ENCODE results near the gene CCDC157.
A peak's percentile ranks its signal among the peaks of the same experiment; 100 is the strongest.
"Not testable (repeated sequence)": the region's sequence is repeated elsewhere in the genome, so short reads cannot be mapped to it uniquely, and the experiment has no call there.

CCDC157 gene

DNA sequence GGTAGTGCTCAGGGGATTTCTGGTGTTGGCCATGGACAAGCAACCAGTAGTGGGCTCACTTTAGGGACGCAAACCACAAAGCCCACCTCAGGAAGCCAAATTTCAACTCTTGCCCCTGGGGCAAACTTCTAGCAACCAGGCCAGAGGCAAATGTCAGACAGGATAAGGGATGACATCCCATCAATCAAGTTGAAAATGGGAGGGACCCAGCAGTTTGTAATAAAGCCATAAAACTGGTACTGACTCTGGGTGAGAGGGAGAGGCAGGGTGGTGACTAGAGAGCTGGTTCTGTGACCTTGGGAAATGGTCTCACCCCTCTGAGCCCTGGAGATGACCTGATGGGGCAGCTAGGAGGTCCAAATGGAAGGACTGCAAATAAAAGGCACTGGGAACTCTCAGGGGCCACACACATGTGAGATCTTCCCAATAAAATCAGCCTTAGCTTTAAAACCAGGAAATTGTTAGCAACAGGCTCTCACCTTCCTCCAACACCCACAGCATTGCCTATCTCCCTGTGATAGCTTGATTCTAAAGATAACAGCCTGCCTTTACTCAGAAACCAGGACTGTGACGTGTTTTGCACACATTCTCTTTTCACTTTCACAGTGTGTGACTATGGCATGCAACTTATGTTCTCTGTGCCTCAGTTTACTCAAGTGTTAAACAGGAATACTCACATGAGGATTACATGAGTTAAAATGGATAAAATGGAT, 23.7 kb upstream of the CCDC157 start:
- Mint-ChIP-seq H3K9me3 (no peaks in the 10 kb centered on the region), H3K27ac (no peak overlapping the region), H3K4me1 (no peaks in the 10 kb centered on the region)

DNA sequence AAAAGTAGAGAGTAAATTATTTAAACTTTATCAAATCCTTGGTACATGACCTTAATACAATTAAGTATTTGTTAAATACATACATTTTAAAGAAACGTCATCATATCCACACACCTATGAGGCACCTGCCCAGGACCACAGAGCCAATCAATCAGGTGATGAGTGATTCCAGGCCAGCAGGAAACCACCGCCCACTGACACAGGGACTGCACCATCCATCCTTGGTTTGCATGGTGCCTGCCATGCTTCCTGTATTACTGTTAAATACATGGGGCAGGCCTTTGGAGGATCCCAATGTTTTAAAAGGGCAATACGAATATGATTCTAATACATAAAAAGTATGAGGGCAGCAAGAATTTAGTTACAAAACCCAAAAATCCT, 23.1 kb upstream of the CCDC157 start:
- no peaks in the 10 kb centered on the region for H3K9me3 Mint-ChIP-seq
- peaks cover 24% of the 10 kb centered on the region for H3K36me3 Mint-ChIP-seq

More for the DNA sequence above, 23.7 kb upstream of the CCDC157 start:
- peaks cover 21% of the 10 kb centered on the region for H3K36me3 Mint-ChIP-seq
- DNase-seq (ENCODE audit: low spot score in 2 of 2): no peak
- H3K27me3 Mint-ChIP-seq: no peaks in the 10 kb centered on the region
- no peak overlapping the region for H3K4me3 Mint-ChIP-seq
- no peak for ATAC-seq (ENCODE audit: low read depth)

DNA sequence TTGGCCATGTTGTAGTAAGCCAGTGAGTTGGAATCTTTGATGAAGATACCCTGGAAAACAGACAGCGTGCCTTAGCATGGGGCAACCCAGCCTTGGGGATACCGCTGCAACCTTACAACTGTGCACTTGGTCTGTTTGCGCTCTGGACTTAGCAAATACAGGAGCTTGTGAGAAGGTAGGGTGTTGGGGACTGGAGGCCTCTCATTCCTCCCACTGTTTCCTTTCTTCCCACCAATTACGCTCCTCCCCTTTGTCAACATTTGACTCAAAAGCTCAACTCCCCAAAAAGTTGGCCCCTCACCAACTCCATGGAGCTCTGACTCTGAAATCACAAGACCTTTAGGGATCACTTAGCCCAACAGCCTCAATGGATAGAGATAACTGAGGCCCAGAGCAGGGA, 22.2 kb upstream of the CCDC157 start:
- Mint-ChIP-seq H3K27ac (no peak overlapping the region), H3K9me3 (no peaks in the 10 kb centered on the region), H3K36me3 (peaks cover 31% of the 10 kb centered on the region), H3K4me3 (no peak overlapping the region), H3K27me3 (no peaks in the 10 kb centered on the region), H3K4me1 (no peaks in the 10 kb centered on the region)
- DNase-seq (ENCODE audit: low spot score in 2 of 2) (no peak), ATAC-seq (ENCODE audit: low read depth) (no peak)

More for the DNA sequence above, 23.1 kb upstream of the CCDC157 start:
- Mint-ChIP-seq H3K4me1 (no peaks in the 10 kb centered on the region), H3K27me3 (no peaks in the 10 kb centered on the region), H3K4me3 (no peak overlapping the region), H3K27ac (no peak overlapping the region)
- no peak for DNase-seq (ENCODE audit: low spot score in 2 of 2)
- no peak for ATAC-seq (ENCODE audit: low read depth)

DNA sequence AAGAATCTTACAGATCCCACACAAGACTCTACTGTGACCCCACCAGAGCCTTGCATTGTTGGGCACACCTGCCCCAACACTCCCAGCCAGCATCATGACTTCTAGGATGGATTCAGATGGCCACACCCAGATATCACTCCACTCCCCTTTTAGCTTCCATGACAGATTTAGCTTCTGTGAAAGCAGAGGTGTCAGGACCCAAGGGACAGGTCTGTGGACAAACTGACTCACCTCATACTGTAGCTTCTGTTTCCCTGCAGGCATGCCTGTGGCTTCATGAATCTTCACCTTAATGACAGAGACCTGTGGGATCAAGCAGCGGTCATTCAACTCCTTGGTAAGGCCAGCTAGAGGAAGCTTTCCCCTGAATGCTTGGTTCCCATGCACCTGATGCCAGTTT, 21.6 kb upstream of the CCDC157 start:
- no peaks in the 10 kb centered on the region for H3K27me3 Mint-ChIP-seq
- H3K4me3 Mint-ChIP-seq: no peak overlapping the region
- no peaks in the 10 kb centered on the region for H3K9me3 Mint-ChIP-seq
- no peak for ATAC-seq (ENCODE audit: low read depth)
- DNase-seq (ENCODE audit: low spot score in 2 of 2): no peak
- no peaks in the 10 kb centered on the region for H3K4me1 Mint-ChIP-seq
- peaks cover 31% of the 10 kb centered on the region for H3K36me3 Mint-ChIP-seq
- no peak overlapping the region for H3K27ac Mint-ChIP-seq

DNA sequence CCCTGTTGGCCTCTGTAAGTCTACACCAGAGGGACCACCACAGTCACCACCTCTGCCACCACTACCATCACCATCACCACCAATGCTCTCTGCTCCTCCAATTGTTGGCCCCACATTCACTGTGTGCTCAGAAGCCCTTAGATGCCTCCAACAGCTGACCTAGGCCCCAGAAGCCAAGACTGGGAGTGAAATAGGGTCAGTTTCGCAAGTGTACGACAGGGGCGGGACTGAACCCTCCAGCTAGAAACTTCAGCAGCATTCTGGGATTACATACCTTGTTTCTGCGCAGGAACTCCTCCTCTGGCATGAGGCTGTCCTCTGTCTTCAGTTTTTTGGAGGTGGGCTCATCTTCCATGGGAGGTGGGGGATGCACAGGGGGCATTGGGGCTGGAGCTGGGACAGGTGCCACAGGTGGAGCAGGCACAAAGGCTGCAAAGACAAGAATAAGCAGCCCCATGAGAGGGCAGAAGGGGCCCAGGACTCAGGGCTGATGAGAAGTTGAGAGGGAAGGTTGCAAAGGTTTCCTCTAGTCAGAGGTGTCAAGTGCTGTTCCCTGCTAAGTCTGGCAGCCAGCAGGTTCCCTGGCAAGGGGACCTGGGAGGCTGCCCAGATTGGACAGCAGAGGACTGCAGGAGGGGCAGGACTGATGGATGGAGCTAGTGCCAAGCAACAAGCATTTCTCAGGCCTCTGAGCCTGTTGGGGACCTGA, 19.9 kb upstream of the CCDC157 start:
- peaks cover 31% of the 10 kb centered on the region for H3K36me3 Mint-ChIP-seq
- ATAC-seq (ENCODE audit: low read depth) (no peak), DNase-seq (ENCODE audit: low spot score in 2 of 2) (no peak)
- no peak overlapping the region for H3K27ac Mint-ChIP-seq
- no peaks in the 10 kb centered on the region for H3K4me1 Mint-ChIP-seq
- H3K4me3 Mint-ChIP-seq: no peak overlapping the region
- no peaks in the 10 kb centered on the region for H3K27me3 Mint-ChIP-seq
- no peaks in the 10 kb centered on the region for H3K9me3 Mint-ChIP-seq

DNA sequence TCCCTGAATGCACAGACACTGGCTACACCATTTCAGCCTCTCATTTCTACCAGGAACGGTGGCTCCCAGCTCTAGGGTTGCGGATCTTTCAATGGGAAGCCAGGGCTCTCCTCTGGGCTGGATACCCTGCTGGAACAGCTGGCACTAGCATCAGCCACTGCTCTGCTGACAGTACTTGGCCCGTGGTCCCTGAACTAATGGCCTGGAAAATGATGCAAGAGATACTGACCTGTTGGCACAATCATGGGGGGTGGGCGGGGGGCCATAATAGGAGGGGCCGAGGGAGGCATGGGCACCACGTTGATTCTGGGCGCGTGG, 19.4 kb upstream of the CCDC157 start:
- Mint-ChIP-seq H3K4me1 (no peaks in the 10 kb centered on the region), H3K36me3 (peaks cover 36% of the 10 kb centered on the region), H3K27ac (no peak overlapping the region), H3K9me3 (no peaks in the 10 kb centered on the region), H3K4me3 (no peak overlapping the region), H3K27me3 (no peaks in the 10 kb centered on the region)
- no peak for DNase-seq (ENCODE audit: low spot score in 2 of 2)
- no peak for ATAC-seq (ENCODE audit: low read depth)

DNA sequence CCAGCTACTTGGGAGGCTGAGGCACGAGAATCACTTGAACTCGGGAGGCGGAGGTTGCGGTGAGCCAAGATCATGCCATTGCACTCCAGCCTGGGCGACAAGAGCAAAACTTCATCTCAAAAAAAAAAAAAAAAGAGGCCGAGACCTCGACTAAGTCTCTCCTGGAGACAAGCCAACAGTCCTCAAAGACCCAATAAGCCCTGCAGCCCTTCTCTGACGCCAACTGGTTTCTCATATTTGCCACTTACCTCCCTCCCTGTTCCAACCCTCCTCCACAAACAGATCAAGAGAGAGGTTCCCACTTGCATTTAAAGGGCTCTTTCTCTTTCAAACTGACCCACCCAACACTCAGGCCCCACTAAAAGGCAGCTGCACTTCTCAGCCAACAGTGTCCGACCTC, 18.5 kb upstream of the CCDC157 start:
- not testable (repeated sequence) for ATAC-seq (ENCODE audit: low read depth); DNase-seq (ENCODE audit: low spot score in 2 of 2); H3K4me1 Mint-ChIP-seq; H3K9me3 Mint-ChIP-seq; H3K27ac Mint-ChIP-seq; H3K4me3 Mint-ChIP-seq; H3K27me3 Mint-ChIP-seq
- peaks cover 39% of the 10 kb centered on the region for H3K36me3 Mint-ChIP-seq

DNA sequence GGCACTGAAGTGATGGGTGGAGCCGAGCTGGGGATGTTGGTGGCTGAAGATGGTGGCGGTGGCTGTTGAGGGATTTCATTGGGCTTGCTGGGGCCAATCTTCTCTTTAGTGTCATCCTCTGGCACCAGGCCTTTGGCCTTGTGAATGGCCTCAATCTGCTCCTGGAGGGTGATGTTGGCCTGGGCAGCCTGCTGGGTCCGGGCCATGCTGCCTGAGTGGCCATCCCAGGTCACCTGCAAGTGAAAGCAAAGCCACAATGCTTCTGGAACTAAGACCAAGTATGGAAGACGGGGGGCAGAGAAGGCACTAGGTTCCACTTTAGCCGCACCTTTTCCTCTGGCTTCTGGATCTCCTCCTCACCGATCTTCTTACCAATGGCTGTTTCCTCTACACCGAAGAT, 18.0 kb upstream of the CCDC157 start:
- H3K27ac Mint-ChIP-seq: no peak overlapping the region

DNA sequence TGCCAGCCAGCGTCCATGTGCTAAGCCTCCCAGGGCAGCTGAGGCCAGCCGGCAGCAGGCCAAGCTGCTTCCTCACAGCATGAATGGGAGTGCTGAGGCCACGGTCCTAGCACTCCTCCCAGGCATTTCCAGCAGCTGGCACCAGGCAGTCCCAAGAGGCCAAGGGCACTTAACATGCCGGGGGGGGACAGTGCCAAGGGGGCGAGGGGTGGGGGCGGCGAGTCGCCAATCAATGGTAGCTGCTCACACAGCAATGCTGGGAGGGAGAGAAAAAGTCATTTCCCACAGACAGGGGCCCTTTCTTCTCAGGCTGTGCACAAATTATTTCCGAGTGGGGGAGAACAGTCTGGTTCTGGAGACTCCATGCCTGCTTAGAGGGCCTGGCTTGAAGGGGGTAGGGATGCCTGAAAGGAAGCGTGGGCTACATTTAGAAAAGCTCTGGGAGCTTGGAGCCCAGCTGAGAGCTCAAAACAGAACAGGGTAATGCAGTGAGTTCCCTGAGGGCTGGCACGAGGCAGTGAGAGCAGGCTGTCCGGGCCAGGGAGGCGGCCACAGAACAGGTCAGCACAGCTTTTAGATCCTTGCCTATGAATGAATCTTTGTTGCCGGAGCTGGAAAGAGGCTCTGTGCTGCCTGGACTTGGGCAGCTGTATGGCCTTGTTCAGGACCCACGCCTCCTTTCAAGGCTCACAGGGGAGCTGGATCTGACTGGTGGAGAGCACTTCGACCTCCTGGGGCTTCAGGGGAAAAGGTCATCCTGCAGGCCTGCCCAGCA, 15.7 kb upstream of the CCDC157 start:
- ATAC-seq (ENCODE audit: low read depth): no peak
- no peaks in the 10 kb centered on the region for H3K27me3 Mint-ChIP-seq
- H3K4me1 Mint-ChIP-seq: no peaks in the 10 kb centered on the region
- H3K36me3 Mint-ChIP-seq: peaks cover 32% of the 10 kb centered on the region
- H3K27ac Mint-ChIP-seq: no peak overlapping the region
- no peaks in the 10 kb centered on the region for H3K9me3 Mint-ChIP-seq
- no peak for DNase-seq (ENCODE audit: low spot score in 2 of 2)
- H3K4me3 Mint-ChIP-seq: no peak overlapping the region

More for the DNA sequence above, 18.0 kb upstream of the CCDC157 start:
- no peak overlapping the region for H3K4me3 Mint-ChIP-seq
- no peaks in the 10 kb centered on the region for H3K9me3 Mint-ChIP-seq
- no peaks in the 10 kb centered on the region for H3K27me3 Mint-ChIP-seq
- H3K4me1 Mint-ChIP-seq: no peaks in the 10 kb centered on the region
- no peak for ATAC-seq (ENCODE audit: low read depth)
- H3K36me3 Mint-ChIP-seq: peaks cover 41% of the 10 kb centered on the region
- DNase-seq (ENCODE audit: low spot score in 2 of 2): no peak

DNA sequence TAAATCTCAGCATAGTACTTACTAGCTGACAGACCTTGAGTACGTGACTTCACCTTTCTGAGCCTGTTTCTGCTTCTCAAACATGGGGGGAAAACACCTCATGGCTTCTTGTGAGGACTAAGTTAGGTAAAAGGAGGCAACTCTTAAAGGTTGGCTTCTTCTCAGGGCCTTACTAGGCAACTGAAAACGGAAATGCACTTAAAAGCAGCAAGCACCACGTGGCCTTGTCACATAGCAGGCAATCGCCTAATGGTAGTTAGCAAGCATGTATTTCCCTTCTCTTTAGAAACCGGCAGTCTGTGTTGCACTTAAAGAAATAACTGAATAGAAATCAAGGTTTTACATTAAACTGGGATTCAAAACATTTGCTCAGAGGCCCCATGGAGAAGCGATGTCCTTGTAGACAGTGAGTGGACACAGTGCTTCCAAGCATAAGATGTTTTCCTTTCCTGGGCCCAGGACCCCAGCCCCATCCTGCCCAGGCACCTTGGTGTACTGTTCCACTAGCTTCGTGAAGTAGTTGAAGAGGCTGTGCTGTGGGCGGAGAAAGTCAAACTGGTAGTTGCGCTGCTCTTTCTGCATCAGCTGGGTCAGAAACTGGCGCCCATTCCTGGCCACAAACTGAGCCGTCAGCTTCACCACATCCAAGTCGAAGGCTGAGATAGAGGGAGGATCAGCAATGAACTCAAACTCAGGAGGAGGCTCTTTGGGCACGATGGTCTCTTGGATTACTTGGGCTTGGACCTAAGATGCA, 12.2 kb upstream of the CCDC157 start:
- Mint-ChIP-seq H3K27me3 (no peaks in the 10 kb centered on the region), H3K36me3 (peaks cover 20% of the 10 kb centered on the region), H3K4me3 (no peak overlapping the region), H3K9me3 (no peaks in the 10 kb centered on the region), H3K27ac (no peak overlapping the region), H3K4me1 (peaks cover 6% of the 10 kb centered on the region)
- no peak for ATAC-seq (ENCODE audit: low read depth)
- DNase-seq (ENCODE audit: low spot score in 2 of 2): no peak

DNA sequence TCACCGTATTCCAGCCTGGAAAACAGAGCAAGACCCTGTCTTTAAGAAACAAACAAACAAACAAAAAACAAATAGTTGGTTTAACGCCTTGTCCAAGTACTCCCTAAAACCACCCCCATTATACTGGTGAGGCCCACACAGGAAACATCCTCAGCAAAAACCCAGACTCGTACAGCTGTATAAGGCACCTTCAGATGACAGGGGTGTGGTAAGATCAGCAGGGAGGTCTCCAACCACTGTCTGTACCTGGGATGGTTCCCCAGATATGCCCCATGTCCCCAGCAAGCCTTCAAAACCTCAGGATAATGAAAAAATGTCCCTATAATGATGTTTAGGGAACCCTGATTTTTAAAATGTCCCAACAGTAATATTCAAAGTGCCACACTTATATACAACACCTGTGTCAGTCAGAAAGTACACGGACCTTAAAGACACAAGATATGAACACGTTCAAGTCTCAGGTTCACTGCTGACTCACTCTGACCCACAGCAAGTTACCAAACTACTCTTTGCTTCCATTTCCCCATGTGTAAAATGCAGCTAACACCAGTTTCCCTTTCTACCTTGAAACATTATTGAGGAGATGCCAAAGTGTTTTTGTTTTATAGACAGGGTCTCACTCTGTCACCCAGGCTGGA, 9.4 kb upstream of the CCDC157 start:
- Mint-ChIP-seq H3K27me3 (no peaks in the 10 kb centered on the region), H3K9me3 (no peaks in the 10 kb centered on the region), H3K36me3 (peaks cover 19% of the 10 kb centered on the region), H3K27ac (no peak overlapping the region), H3K4me3 (no peak overlapping the region), H3K4me1 (peaks cover 13% of the 10 kb centered on the region)
- no peak for ATAC-seq (ENCODE audit: low read depth)
- DNase-seq (ENCODE audit: low spot score in 2 of 2): no peak

DNA sequence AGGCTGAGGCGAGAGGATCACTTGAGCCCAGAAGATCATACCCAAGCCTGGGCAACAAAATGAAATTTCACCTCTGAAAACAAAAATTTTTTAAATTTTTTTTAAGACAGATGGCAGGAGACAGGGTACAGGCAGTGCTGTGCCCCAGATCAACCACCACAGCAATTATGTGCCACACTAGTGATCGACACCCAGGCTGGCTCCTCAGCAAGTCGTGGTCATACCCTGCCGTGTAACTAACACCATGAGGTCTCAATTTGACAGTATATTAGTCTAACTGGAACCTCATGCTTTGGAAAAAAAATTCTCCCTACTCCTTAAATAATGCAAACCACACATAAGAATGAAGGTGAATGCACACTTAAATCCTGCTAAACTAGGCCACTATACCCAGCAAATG, 8.4 kb upstream of the CCDC157 start:
- Mint-ChIP-seq H3K36me3 (peaks cover 18% of the 10 kb centered on the region), H3K27me3 (no peaks in the 10 kb centered on the region), H3K9me3 (no peaks in the 10 kb centered on the region), H3K4me1 (peaks cover 17% of the 10 kb centered on the region), H3K4me3 (no peak overlapping the region), H3K27ac (peak overlapping the region; percentile 41)
- no peak for DNase-seq (ENCODE audit: low spot score in 2 of 2)
- ATAC-seq (ENCODE audit: low read depth): no peak

DNA sequence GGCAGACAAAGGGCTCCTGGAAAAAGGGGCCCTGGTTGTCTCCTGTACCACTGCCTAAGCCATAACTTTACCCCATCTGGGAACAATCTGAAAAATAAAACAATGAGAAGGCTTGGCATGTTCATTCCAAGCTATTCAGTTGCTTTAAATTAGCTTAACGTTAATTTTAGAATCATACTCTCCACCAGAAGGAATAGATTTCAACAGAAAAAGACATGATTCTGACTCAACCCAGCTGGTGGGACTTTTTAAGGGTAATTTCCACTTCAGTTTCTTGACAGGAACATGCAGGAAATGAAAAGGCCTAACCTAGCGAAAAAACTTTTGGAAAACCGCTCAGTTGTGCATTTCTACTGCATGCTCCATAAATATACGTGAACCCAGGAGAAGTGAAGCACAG, 8.0 kb upstream of the CCDC157 start:
- no peak overlapping the region for H3K4me3 Mint-ChIP-seq
- H3K27me3 Mint-ChIP-seq: no peaks in the 10 kb centered on the region
- H3K9me3 Mint-ChIP-seq: no peaks in the 10 kb centered on the region
- H3K36me3 Mint-ChIP-seq: peaks cover 19% of the 10 kb centered on the region
- DNase-seq (ENCODE audit: low spot score in 2 of 2): no peak
- no peak for ATAC-seq (ENCODE audit: low read depth)
- peak overlapping the region; percentile 41 for H3K27ac Mint-ChIP-seq
- H3K4me1 Mint-ChIP-seq: peaks cover 19% of the 10 kb centered on the region

Data from memory B cell (primary cell).